Muscle layer of duodenum (tissue), 2 donors: ENCODE results near the gene IPP.
A peak's percentile ranks its signal among the peaks of the same experiment; 100 is the strongest.

Experiments
- H3K27ac ChIP-seq: one replicate; pipeline ENCODE4 v1.7.0; 2013; ENCODE audit warnings: mild to moderate bottlenecking, low read length
- H3K27me3 ChIP-seq: one replicate; pipeline ENCODE4 v1.7.0; 2013; ENCODE audit warnings: low read depth, mild to moderate bottlenecking, control low read depth, low read length
- H3K36me3 ChIP-seq, 2 donors: one replicate each; pipeline ENCODE4 v1.7.0; 2013; ENCODE audit warnings: low read length in 2 of 2, control low read depth in 1 of 2, mild to moderate bottlenecking in 1 of 2; ENCODE audit not compliant: insufficient read depth in 2 of 2, control insufficient read depth in 1 of 2
- H3K4me1 ChIP-seq, 2 donors: one replicate each; pipeline ENCODE4 v1.7.0; 2013; ENCODE audit warnings: low read length in 2 of 2, mild to moderate bottlenecking in 2 of 2, control low read depth in 1 of 2, moderate library complexity in 1 of 2; ENCODE audit not compliant: insufficient read depth in 2 of 2, control insufficient read depth in 1 of 2
- H3K4me3 ChIP-seq, 2 donors: one replicate each; pipeline ENCODE4 v1.7.0; 2013; ENCODE audit warnings: low read length in 2 of 2, low read depth in 1 of 2, mild to moderate bottlenecking in 1 of 2
- H3K9me3 ChIP-seq, 2 donors: one replicate each; pipeline ENCODE4 v1.7.0; 2013; ENCODE audit warnings: low read length in 2 of 2, control low read depth in 1 of 2, mild to moderate bottlenecking in 1 of 2; ENCODE audit not compliant: control insufficient read depth in 1 of 2
- donor health status: healthy.

Gene IPP

DNA sequence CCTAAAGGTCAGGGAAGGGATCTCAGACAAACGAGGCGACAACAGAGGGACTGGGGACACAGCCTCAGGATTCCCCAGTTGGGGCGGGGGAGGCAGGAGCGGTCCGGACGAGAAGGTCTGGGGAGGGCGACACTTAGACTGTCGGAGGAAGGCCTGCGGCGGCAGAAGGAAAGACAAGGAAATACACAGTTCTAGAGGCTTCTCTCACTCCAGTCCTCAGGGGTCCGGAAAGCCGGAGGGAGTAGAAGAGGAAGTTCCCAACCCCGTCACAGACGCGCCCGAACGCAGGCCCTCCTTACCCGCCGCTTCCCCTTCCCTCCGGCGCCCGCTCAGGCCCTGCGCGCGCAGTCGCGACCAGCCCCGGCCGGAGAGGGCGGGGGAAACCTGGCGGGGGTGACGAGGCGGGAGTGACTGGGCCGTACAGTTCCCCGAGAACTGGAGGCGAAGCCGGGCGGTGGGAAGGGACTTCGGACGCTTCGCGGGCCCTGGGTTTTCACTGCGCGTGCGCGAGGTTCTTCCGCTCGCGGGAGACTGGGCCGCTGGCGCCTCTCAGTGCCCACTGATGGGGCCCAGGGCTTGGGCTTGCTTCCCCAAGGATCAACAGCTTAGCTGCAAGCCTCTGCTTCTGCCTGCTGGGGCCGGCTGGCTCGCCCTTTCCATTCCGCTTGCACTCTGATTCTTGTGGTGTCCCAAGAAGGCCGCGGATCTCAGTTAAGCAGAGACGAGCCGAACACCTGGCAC is at the start of gene IPP:
IPP (minus strand) TSS at position 356 of the 741 bp plus-strand sequence. CDS start 4,242 bp downstream, outside the sequence.
- no peaks in the 10 kb centered on the region for H3K27me3 ChIP-seq
- peak within 1 kb of the TSS; percentile 100 for H3K27ac ChIP-seq
- H3K9me3 ChIP-seq: no peaks in the 10 kb centered on the region
- H3K4me1 ChIP-seq: peaks cover 0 to 10% of the 10 kb centered on the region in 2 donors
- H3K4me3 ChIP-seq: peak within 1 kb of the TSS; percentile 73 to 97
- peaks cover 0 to 4% of the 10 kb centered on the region in 2 donors for H3K36me3 ChIP-seq

DNA sequence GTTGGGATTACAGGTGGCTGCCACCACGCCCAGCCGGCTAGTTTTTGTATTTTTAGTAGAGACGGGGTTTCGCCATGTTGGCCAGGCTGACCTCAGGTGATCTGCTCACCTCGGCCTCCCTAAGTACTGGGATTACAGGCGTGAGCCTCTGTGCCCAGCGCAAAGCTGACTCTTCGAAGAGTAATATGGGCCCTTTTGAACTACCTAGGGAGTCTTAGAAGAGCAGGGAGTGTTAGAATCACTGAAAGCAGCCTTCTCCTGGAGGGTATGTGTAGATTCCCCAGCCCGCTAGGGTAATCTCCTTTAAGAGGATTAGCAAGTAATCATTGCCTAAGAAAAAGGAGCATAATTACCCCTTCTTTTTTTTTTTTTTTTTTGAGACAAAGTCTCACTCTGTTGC is 46.5 kb upstream of the IPP start:
- Histone ChIP-seq H3K27ac (no peak overlapping the region), H3K36me3 (no peaks in the 10 kb centered on the region), H3K27me3 (no peaks in the 10 kb centered on the region), H3K9me3 (no peaks in the 10 kb centered on the region), H3K4me3 (no peak overlapping the region), H3K4me1 (no peaks in the 10 kb centered on the region)

DNA sequence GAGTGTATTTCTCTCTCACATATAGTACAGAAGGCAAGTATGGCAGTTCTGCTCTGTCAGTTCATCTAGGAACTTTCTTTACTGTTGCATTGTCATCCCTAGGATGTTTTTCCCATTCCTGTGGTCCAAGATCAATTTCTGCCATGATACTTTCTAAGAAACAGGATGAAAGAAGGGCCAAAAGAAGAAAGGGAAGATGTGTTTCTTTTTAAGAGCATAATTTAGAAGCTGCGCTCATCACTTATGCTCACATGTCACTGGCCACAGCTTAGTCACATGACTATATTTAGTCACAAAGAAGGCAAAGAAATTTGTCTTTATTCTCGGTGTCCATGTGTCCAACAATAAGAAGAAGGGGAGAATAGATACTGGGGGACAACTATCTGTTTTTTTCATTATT is 45.9 kb upstream of the IPP start:
- Histone ChIP-seq H3K4me3 (no peak overlapping the region), H3K27ac (no peak overlapping the region), H3K27me3 (no peaks in the 10 kb centered on the region), H3K36me3 (no peaks in the 10 kb centered on the region), H3K4me1 (no peaks in the 10 kb centered on the region), H3K9me3 (no peaks in the 10 kb centered on the region)

DNA sequence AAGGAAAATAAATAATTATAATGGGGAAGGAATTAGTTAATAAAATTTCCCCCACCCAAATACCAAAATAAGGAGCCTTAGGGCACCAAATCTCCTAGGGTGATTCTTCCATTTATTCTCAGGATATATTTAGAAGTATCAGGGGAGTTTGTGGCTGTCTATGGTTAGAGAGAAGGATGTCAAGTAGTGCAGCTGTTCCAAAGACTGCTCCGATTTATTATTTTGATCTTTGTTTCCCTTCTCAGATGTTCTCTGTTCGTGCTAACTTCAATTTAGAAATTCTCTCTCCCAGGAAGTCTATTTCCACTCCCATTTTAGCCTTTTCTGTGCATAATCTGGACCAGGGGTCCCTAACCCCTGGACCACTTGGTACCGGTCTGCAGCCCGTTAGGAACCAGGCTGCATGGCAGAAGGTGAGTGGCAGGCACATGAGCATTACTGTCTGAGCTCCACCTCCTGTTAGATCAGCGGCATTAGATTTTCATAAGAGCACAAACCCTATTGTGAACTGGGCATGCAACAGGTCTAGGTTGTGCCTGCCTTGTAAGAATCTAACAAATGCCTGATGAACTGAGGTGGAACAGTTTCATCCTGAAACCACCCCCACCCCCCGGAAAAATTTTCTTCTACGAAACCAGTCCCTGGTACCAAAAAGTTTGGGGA is 43.6 kb upstream of the IPP start:
- H3K4me3 ChIP-seq: no peak overlapping the region

DNA sequence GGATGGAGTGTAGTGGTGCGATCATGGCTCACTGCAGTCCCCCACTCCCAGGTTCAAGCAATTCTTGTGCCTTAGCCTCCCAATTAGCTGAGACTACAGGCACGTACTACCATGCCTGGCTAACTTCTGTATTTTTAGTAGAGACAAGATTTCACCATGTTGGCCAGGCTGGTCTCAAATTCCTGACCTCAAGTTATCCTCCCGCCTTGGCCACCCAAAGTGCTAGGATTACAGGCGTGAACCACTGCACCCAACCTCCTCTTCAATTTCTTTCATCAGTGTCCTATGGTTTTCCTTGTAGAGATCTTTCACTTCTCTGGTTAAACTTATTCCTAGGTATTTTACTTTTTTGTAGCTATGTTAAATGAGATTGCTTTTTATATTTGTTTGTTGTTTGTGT is 42.3 kb upstream of the IPP start:
- no peak overlapping the region for H3K27ac ChIP-seq
- H3K36me3 ChIP-seq: no peaks in the 10 kb centered on the region
- H3K4me3 ChIP-seq: no peak overlapping the region
- no peaks in the 10 kb centered on the region for H3K4me1 ChIP-seq
- no peaks in the 10 kb centered on the region for H3K9me3 ChIP-seq
- H3K27me3 ChIP-seq: no peaks in the 10 kb centered on the region

More for the DNA sequence above, 43.6 kb upstream of the IPP start:
- Histone ChIP-seq H3K4me1 (no peaks in the 10 kb centered on the region), H3K27ac (no peak overlapping the region), H3K27me3 (no peaks in the 10 kb centered on the region), H3K36me3 (no peaks in the 10 kb centered on the region), H3K9me3 (no peaks in the 10 kb centered on the region)

DNA sequence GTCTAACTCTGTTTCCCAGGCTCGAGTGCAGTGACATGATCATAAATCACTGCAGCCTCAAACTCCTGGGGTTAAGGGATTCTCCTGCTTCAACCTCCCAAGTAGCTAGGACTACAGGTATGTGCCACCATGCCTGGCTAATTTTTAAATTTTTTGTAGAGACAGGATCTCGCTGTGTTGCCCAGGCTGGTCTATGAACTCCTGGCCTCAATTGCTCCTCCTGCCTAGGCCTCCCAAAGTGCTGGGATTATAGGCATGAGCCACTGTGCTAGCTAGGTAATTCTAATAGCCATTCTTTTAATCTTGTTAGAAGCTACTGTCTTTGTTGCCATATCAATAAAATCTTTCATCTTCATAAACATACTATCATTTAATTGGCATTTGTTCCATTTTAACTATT is 39.1 kb upstream of the IPP start:
- no peak overlapping the region for H3K27ac ChIP-seq
- H3K9me3 ChIP-seq: no peaks in the 10 kb centered on the region
- H3K36me3 ChIP-seq: no peaks in the 10 kb centered on the region
- H3K4me3 ChIP-seq: no peak overlapping the region
- H3K4me1 ChIP-seq: no peaks in the 10 kb centered on the region
- no peaks in the 10 kb centered on the region for H3K27me3 ChIP-seq

DNA sequence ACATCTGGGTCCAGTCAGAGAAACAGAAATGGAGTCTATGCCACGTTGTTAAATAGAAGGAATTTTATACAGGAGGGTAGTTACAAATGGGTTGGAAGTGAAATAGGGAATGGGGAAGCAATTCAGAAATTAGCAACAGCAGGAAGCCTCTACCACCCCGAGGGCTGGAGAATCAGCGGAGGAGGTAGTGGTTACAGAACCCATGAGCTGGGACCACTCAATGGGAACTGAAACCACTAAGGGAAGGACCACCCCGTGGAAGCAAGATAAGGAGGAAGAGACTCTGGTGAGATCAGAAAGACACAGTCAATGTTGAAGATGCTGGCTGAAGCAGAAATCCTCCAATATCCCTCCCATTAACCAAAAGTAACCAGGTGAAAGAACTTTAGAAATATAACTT is 37.5 kb upstream of the IPP start:
- Histone ChIP-seq H3K27me3 (no peaks in the 10 kb centered on the region), H3K36me3 (no peaks in the 10 kb centered on the region), H3K9me3 (no peaks in the 10 kb centered on the region), H3K4me1 (no peaks in the 10 kb centered on the region), H3K4me3 (no peak overlapping the region), H3K27ac (no peak overlapping the region)

DNA sequence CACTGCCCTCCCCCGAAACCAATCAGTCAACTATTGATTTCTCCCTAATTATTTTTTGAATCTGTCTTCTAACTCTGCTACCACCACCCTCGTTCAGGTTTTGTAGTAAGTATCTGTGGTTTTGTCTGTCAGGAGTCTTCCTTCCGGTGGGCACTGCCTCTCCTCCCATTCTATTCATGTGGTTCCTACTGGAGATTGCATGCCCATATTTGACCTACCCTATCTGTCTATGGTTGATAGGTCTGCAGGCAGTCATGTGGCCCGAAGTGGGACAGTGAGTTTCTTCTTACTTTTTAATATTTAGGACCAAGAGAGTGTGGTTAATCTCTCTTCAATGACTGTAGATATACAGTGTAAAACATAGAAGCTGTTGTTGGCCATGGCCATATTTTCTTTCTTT is 35.1 kb upstream of the IPP start:
- Histone ChIP-seq H3K4me1 (no peaks in the 10 kb centered on the region), H3K4me3 (no peak overlapping the region), H3K27ac (no peak overlapping the region), H3K36me3 (no peaks in the 10 kb centered on the region), H3K27me3 (no peaks in the 10 kb centered on the region), H3K9me3 (no peaks in the 10 kb centered on the region)

DNA sequence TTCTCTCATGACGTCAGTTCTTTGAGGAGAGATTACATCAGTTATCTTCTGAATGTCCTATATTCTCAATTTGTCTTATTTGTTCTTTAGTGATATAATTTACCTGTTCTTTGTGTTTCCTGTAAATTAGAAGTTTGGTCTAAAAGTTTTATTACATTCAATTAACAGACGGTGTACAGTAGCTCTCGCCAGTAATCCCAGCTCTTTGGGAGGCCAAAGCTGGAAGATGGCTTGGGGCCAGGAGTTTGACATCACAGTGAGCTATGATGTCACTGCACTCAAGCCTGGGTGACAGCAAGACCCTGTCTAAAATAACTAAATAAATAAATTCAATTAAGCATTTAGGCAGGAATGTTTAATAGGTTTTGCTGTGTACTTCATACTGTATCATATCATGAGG is 25.3 kb upstream of the IPP start:
- Histone ChIP-seq H3K36me3 (no peaks in the 10 kb centered on the region), H3K27ac (no peak overlapping the region), H3K4me3 (no peak overlapping the region), H3K4me1 (no peaks in the 10 kb centered on the region), H3K9me3 (no peaks in the 10 kb centered on the region), H3K27me3 (no peaks in the 10 kb centered on the region)

DNA sequence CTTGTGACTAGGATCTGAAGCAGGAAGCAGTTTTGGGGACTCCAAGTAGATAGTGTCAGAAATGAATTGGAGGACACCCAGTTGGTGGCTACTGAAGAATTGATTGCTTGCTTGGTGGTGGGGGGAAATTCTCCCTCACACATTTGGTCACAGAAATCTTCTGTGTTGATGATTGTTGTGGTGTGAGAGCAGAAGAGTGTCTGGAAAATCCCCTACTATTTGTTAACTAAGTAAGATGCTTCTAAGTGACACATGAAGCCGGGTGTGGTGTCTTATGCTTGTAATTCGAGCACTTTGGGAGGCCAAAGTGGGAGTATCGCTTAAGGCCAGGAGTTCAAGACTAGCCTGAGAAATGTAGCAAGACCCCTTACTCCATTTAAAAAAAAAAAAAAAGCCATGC is 22.5 kb upstream of the IPP start:
- no peaks in the 10 kb centered on the region for H3K36me3 ChIP-seq
- H3K4me1 ChIP-seq: no peaks in the 10 kb centered on the region
- no peaks in the 10 kb centered on the region for H3K9me3 ChIP-seq
- H3K4me3 ChIP-seq: no peak overlapping the region
- no peaks in the 10 kb centered on the region for H3K27me3 ChIP-seq
- H3K27ac ChIP-seq: no peak overlapping the region

DNA sequence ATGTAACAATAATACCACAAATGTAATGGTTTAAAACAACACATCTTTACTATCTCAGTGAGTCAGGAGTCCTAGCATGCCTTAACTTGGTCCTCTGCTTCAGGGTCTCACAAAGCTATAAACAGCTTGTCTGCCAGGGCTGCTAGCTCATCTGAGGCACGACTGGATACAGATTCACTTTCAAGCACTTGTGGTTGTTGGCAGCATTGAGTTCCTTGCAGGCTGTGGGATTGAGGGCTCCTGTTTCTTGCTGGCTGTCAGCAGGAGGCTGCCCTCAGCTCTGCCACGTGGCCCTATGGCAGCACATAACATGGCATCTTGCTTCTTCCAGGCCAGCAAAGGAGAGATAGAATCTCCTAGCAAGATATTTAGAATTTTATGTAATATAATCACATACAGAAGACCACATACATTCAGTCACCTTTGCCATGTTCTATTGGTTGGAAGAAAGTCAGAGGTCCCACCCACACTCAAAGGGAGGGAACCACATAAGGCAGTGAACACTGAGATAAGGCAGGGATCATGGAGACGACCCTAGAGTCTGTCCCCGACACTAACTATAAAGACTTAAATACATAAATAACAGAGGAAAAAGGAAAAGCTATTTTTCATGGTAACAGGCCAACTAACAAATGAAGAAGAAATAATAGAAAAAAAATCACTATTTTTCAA is 18.9 kb upstream of the IPP start:
- no peaks in the 10 kb centered on the region for H3K27me3 ChIP-seq
- no peak overlapping the region for H3K4me3 ChIP-seq
- H3K4me1 ChIP-seq: no peaks in the 10 kb centered on the region
- H3K27ac ChIP-seq: no peak overlapping the region
- H3K36me3 ChIP-seq: no peaks in the 10 kb centered on the region
- no peaks in the 10 kb centered on the region for H3K9me3 ChIP-seq
